ENCODE data around the gene ZBTB33.

ZBTB33 gene

DNA sequence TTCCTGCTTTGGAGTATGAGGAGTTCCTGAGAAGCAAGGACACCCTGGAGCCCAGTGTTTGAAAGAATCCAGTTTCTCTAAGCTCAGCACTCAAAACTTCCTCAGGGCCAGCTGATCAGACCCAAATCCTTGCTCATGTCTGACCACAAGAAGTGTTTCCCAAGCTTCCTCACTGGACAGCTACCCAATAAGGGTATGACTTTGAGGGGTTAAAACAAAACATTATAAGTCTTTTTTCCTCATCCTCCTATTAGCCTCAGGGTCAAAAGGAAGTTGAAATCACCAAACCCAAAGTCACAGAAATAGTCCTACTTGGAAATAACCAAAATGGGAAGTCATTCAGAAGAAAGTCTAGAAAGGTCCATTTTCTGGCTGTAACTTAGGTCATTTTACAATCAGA, 13.7 kb downstream of the ZBTB33 start:
- DNase-seq (ENCODE audit: low read depth): no peak

DNA sequence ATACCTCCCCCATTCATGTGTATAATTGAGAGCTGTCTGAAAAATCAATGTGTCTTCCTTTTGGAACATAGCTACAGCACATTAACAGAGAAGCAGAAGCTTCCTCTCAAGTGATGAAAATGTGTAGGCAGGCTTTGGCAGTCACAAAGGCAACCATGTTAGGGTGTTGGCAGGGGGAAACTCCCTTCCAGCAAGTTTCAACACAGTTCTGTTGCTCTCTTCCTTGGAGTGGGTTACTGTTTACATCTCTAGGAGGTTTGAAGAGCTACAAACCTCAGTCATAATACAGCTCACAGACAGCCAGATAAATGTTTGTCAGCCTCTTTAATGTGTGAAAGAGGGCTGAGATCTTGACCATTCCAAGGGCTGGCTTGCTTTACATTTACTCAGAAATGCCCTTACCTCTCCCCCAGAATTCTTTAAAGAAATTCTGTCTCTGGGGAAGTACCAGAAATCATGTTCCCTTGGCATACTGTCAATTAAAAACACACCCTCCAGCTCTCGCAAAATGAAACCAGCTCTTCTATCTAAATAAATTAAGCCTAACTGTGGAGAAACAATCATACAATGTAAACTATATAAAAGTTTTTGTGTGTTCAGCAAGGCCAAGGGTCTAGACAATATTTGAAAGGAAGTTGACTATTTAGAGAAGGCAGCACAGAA, 18.9 kb downstream of the ZBTB33 start:
- no peak for DNase-seq (ENCODE audit: low read depth)

DNA sequence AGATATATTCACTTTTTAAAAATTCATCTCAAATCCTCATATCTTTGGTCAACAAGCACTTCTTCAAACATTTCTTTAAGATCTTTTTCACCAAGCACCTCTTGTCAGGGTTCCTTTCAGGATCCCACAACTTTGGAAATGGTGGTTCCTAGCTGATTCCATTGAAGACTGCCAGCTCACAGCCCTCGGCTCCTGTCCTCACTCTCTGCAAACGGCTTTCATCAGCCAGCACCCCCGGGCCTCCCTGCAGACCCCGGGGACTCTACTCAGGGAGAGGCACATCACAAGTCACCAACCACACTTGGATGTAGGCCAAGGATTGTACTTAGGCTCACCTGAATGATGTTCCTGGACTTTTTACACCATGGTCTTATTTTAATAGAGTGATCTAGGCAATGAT, 20.0 kb downstream of the ZBTB33 start:
- DNase-seq (ENCODE audit: low read depth): no peak

DNA sequence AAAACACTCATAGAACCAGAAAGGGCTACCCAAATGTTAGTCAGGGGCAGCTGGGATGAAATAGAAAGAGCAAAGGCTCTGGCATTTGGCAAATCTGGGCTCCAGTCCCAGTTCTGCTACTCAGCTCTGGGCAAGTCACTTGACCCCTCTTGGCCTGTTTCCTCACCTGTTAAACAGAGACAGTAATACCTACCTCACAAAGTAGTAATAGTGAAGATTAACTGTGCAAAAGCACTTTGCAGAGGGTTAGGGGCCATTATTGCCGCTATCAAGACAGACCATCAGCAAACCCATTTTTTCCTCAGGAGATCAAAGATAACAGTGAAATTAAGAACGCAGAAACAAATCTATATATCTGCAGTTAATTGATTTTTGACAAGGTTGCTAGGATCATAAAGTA, 20.6 kb downstream of the ZBTB33 start:
- DNase-seq (ENCODE audit: low read depth): no peak

DNA sequence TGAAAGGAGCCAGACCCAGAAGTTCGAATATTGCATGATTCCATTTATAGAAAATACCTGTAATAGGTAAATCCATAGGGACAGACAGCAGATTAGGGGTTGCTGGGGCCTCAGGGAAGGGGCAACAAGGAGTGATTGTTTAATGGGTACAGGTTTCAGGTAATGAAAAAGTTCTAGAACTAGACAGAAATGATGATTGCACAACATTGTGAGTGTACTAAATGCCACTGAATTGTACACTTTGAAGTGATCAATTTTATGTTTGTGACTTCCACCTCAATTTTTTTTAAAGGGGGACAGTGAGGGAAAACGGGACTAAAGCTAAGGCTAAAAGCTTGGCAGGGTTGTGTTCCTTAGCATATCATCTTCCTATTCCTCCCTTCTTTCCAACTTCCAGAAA, 23.5 kb downstream of the ZBTB33 start:
- no peak for DNase-seq (ENCODE audit: low read depth)

- no peak for DNase-seq (ENCODE audit: low read depth)
These were observed 24.3 kb downstream of the ZBTB33 start for GRCh38 chrX:120274958-120275357.

GRCh38 chrX:120281021-120281624, 30.5 kb downstream of the ZBTB33 start:
- DNase-seq (ENCODE audit: low read depth): no peak

DNA sequence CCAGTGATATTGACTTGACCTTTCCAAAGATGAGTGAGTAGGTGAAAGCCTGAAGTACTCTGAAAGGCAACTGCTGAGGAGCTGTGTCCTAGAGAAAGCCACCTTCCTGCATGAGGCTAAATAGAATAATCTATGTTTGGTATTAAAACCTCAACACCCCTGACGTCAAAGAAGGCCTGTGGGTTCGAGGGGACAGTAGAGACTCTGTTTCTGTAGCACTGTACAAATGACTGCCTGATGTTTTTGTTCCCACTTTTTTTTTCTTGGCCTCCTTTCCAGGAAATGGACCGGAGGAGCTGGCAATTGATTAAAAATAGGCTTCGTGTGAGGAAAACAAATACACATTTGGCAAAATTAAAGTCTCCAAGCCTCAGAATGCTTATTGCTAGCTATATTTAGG, 31.1 kb downstream of the ZBTB33 start:
- DNase-seq (ENCODE audit: low read depth): no peak

GRCh38 chrX:120282697-120283096, 32.1 kb downstream of the ZBTB33 start:
- DNase-seq (ENCODE audit: low read depth): no peak

DNA sequence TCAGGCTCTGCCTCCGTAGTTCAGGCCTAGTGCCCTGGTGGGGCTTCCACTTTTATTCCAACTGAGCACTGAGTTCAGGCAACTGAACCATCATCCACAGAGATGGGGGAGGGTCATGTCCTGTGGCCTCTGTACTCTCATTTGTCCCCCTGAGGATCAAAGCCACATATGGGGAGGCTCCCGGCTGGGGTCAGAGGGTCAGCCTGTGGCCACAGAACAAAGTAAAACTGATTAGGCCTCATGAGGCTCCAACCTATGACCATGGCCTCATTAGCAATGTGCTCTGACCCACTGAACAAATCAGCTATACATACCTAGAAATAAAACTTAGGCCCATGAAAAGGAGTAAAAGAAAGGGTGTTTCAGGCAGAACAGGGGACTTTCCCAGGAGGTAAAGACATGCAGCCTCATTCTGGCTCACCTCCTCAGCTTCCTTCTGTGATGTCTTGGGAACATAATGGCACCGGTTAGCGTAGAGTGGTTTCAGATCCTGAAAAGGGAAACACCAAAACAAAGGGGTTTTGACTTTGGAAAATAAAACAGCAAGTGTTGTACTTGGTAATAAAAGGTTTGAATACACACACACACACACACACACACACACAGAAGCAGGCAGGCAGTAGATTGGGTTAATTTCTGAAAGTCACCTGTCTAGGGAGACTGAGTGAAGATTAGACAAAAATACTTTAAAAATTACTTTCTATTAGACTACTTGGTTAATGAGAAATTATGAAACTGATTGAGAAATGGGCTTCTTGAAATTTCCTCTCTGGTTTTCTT, 36.3 kb downstream of the ZBTB33 start:
- no peak for DNase-seq (ENCODE audit: low read depth)

DNA sequence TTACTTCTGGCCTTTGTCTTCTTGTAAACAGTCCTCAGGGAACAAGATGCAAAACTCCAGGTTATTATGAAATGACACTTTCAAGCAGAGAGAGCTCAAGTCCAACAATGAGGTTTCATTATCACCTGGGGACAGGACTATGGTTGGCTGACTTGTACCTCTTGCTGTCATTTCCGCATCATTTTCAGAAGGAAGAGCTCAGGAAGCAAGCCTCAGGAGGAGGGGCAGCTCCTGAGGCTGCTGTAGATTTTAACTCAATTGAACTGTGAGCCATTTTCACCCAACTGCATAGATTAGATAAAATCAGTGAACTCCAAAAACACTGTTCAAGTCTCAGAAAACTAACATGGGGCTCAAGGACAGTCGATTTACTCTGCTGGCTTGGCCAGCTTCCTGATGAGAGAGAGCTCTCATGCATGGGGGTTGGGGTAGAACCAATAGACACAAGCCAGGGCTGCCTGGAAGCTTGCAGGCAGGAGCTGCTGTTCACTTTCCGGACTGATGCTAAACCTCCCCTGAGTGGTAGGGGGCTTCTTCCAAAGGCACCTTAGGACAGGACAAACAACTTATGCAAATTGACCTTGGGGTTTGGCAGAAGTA, 37.0 kb downstream of the ZBTB33 start:
- no peak for DNase-seq (ENCODE audit: low read depth)

- DNase-seq (ENCODE audit: low read depth): no peak
These were observed 39.5 kb downstream of the ZBTB33 start for GRCh38 chrX:120290107-120290506.

DNA sequence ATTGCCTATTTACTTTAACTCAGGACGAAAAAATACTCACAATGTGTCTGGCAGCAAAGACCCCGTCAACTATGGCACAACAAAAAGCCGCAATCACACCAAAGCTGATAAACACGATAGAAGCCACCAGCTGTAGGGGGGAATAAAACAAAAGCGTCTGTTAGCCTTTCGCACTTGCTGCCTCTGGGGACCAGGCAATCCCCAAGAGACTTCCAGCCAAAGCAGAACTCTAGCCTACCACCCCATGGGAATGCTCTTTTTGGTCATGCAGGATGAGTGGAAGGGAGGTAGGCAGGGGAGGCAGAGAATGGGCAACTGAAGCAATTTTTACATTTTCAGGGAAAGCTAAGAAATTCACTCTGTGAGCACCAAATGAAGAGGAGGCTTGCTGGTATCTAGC, 40.6 kb downstream of the ZBTB33 start:
- DNase-seq (ENCODE audit: low read depth): no peak

DNA sequence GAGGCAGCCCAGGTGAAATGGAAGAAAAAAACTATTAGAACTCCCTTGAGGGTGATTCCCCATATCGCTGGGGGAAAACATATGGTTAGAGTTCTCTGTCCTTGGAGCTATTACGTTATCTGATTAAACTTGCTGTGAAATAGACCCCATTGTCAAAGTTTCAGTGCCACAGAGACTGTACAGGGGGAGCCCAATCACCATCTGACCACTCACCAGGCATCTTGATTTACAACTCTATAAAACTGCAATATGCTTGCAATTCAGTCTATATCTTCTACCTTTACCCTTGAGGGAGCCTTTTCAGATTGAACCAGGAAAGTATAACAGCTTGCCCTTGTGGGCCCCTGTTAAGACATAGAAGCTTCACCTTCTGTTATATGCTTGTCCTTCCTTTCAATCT, 42.4 kb downstream of the ZBTB33 start:
- DNase-seq (ENCODE audit: low read depth): no peak

GRCh38 chrX:120294651-120295050, 44.0 kb downstream of the ZBTB33 start:
- no peak for DNase-seq (ENCODE audit: low read depth)

DNA sequence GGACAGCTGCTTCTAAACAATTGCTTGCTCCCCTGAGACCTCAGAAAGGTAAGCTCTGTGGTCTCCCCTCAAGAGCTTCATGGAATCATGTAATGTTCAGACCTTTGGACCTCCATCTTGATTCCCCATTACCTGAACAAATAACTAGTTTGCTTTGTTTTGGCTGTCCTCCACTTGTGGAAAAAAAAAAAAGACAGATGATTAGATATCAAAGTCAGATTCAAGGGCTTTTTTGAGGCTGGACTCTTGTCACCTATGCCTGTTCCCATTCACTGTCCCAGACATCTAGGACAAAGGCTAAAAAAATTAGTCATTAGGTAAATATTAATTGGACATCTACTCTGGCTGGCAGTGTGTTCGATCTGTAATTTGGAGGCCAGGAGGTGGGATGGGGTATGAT, 47.3 kb downstream of the ZBTB33 start:
- no peak for DNase-seq (ENCODE audit: low read depth)

DNA sequence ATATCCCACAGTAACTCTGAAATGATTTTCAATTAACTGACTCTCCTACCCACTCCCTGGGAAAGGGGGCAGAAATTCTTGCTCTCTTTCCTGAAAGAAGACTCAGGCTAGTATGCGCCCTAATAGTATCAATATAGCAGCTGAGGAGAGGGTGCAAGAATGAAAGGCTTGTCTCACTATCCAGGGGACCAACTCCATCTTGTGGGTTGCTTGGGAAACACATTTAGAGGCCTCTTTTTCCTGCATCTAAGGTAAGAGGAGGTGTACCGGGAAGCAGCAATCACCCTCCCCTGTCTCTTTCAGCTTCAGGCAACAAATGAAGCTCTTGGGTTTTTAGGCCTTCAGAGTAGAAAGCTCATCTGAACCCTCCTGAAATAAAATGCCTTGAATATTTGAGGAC, 49.3 kb downstream of the ZBTB33 start:
- DNase-seq (ENCODE audit: low read depth): no peak

DNA sequence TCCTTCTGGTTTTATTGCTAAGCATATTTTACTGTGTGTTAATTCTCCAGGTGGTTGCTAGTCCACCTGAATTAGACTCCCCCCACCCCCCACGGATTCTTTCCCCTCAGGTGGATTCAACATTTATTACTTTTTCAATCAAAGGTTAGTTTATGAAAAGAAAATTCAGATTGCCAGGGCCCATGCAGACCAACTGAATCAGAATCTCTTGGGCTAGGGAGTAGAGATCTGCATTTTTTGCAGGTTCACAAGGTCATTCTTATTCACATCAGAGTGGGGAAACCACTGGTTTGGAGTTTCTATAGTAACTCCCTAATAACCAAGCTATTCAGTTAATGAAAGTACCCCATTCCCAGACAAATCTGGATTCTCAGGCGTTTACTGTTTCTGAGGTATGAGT, 50.9 kb downstream of the ZBTB33 start:
- no peak for DNase-seq (ENCODE audit: low read depth)

DNA sequence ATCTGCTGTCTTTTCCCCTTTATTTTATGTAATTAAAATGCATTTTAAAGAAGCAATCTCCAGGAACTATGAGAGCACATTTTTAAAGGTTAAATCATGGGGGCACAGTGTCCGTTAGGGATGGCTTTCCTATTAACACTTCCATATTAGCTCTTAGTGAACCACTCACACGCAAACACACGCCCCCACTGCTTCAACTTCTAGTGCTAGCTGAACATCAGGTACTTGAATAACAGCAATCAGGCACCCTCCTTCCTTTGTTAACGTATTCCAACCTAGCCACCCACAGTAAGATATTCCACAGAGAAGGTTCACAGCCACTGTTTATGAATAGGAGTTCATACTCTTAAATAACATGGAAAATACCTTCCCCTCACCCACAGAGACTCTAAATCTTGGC, 51.3 kb downstream of the ZBTB33 start:
- no peak for DNase-seq (ENCODE audit: low read depth)

GRCh38 chrX:120302434-120302833, 51.8 kb downstream of the ZBTB33 start:
- DNase-seq (ENCODE audit: low read depth): no peak

- DNase-seq (ENCODE audit: low read depth): no peak
These were observed 53.6 kb downstream of the ZBTB33 start for GRCh38 chrX:120304256-120304655.

DNA sequence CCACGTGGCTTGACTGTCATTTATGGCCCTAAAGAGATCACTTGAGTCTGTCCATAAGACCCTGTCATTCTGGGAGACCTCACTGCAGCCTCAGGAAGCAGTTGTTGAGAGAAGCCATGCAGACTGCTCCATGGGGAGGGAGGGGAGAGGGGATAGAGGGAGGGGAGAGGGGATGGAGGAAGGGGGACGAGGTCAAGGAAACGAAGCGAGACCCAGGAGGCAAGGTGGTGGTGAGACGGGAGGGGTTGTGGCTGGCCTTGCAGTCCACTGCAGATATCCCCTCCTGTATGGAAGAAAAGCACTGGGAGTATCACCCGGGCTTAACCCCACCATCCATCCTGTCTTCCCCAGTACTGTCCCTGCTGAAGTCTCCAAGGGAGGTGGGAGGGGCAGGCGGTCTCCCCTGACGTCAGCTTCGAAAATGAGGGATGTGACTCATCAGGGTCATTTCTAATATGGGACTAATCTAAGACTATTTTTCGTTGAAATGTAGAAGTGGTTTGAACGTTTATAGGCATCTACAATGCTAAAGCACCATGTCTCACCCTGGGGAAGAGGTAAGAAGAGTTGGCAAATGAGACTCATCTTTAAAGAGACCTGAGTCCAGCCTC, 55.0 kb downstream of the ZBTB33 start:
- no peak for DNase-seq (ENCODE audit: low read depth)

DNA sequence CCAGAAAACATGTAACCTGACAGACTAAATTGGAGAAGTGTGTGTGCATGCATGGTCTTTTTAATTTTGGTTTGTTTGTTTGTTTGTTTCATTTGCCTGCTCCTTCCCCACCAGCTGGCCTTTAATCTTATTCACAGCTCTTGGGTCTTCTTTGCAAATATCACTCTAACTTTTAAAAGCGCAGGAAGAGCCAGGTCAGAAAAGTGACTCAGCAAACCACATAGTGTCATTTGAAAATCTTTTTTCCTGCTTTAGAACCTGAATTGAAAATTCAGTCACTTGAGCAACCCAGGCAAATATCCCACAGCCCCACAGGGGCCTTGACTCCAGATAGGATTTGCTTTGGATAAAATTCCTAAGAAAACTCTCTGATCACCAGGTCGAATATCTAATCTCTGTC, 56.0 kb downstream of the ZBTB33 start:
- no peak for DNase-seq (ENCODE audit: low read depth)
